Spleen (tissue), 7 donors: Measurements from ENCODE around the gene GGNBP2.

ENCODE experiments used
- POLR2AphosphoS5 ChIP-seq, 3 donors: sonication (generic); formaldehyde crosslinking; IDR thresholded peaks; one replicate each; pipeline ENCODE4 v1.5.1; 2017; ENCODE audit warnings: antibody characterized with exemption in 3 of 3
- TF ChIP-seq, protein P1 (sequence below), 11 experiments: fragments of 200-600 bp in 7 of 11; fragments of 450-650 bp in 4 of 11; sonication (generic) in 4 of 11; IDR thresholded peaks in 8 of 11; conservative IDR thresholded peaks in 3 of 11; 1 replicate in 7 of 11; 2 replicates in 4 of 11; pipeline versions ENCODE4 v1.4.0 to v1.8.0; 2016 to 2021; ENCODE audit warnings: antibody characterized with exemption in 11 of 11, inconsistent platforms in 4 of 11, mild to moderate bottlenecking in 1 of 11
- donor health status: DM: no; HTN: no; CAD: no; lungs with moderate emphysema.
- donor health status: DM: no; HTN: no; CAD: no.
- donor health status: DM: no; HTN: no; CAD: no.

DNA sequence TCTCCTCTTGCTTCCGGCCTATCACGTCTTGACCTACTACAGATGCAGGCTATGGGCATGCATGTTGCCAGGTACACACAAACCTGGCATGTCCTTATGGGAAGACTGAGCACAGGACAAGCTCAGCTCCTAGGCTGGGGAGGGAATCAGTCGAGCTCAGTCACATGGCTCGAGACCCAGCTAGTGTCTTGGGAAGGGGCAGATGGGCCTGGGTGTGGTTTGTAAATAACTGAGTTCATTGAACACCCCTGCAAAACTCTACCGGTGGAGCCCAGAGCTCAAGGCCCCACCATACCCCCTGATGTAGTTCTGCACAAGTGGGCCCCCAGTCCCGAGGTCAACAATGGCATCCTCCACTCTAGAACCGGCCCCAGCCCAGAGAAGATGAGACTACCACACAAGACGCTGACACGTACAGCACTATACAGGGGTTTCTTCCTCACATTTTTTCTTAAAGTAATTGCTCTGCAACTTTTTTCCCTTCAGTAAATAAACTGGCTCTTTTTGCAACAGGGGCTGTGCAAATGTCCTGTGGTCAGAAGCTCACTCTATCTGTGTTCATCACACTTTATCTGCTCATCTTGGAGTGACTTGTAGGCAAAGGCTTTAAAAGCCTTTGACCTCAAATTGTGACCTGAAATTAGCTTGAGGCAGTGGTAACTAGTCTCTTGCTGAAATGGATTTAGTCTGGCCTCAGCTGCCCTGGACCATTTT lies 35.3 kb upstream of the GGNBP2 start:
- no peak for TF ChIP-seq POLR2AphosphoS5 (IDR thresholded peaks at IDR 0.05)
- TF ChIP-seq, protein P1, sequence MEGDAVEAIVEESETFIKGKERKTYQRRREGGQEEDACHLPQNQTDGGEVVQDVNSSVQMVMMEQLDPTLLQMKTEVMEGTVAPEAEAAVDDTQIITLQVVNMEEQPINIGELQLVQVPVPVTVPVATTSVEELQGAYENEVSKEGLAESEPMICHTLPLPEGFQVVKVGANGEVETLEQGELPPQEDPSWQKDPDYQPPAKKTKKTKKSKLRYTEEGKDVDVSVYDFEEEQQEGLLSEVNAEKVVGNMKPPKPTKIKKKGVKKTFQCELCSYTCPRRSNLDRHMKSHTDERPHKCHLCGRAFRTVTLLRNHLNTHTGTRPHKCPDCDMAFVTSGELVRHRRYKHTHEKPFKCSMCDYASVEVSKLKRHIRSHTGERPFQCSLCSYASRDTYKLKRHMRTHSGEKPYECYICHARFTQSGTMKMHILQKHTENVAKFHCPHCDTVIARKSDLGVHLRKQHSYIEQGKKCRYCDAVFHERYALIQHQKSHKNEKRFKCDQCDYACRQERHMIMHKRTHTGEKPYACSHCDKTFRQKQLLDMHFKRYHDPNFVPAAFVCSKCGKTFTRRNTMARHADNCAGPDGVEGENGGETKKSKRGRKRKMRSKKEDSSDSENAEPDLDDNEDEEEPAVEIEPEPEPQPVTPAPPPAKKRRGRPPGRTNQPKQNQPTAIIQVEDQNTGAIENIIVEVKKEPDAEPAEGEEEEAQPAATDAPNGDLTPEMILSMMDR (IDR thresholded peaks at IDR 0.05 in 8 of 11, conservative IDR thresholded peaks at IDR 0.05 in 3 of 11), result no peak
